WTC11 (cell line): ENCODE measurements around the gene NAV3. TPM values are rescaled to one million over a fixed set of nuclear protein-coding genes. Genes with fewer than 3 reads are reported as not detected.

Experiments
- ATAC-seq: fragments of 200-7000 bp; cut with Tn5 transposase; 2 replicates; pipeline ENCODE4 v1.10.0; 2021; ENCODE audit warnings: mild to moderate bottlenecking, moderate library complexity
- CTCF ChIA-PET: fragments of 300-600 bp; sonication (Branson Sonifier 250); formaldehyde crosslinking; loops from one replicate; lab custom pipeline; 2021; ENCODE audit warnings: antibody characterized with exemption; lab: Charles Lee
- POLR2A ChIA-PET: fragments of 350-600 bp; sonication (Branson Sonifier 250); formaldehyde crosslinking; loops from one replicate; lab custom pipeline; 2021; ENCODE audit warnings: antibody characterized with exemption; lab: Charles Lee
- DNase-seq: peaks from one replicate; pipeline ENCODE4 v3.0.0; 2021; ENCODE audit warnings: low spot score
- H3K27ac Mint-ChIP-seq: 2 replicates; pipeline ENCODE4 v1.8.0; 2021; ENCODE audit warnings: mixed read lengths
- H3K27me3 Mint-ChIP-seq: 2 replicates; pipeline ENCODE4 v1.8.0; 2021; ENCODE audit warnings: low read depth, mild to moderate bottlenecking, moderate library complexity, mixed read lengths
- H3K36me3 Mint-ChIP-seq: 2 replicates; pipeline ENCODE4 v1.8.0; 2021; ENCODE audit warnings: mixed read lengths
- H3K4me1 Mint-ChIP-seq: 2 replicates; pipeline ENCODE4 v1.8.0; 2022; ENCODE audit warnings: mixed read lengths
- H3K4me3 Mint-ChIP-seq: 2 replicates; pipeline ENCODE4 v1.8.0; 2021; ENCODE audit warnings: mild to moderate bottlenecking, moderate library complexity, mixed read lengths
- H3K9me3 Mint-ChIP-seq: 2 replicates; pipeline ENCODE4 v1.8.0; 2021; ENCODE audit warnings: mixed read lengths
- CBFB ChIP-seq: sonication (generic); formaldehyde crosslinking; IDR thresholded peaks from 2 replicates; pipeline ENCODE4 v1.8.1; 2022; ENCODE audit warnings: mild to moderate bottlenecking, low read depth, missing genetic modification reagents
- ELF4 ChIP-seq: sonication (generic); formaldehyde crosslinking; IDR thresholded peaks from 2 replicates; pipeline ENCODE4 v1.8.1; 2022; ENCODE audit warnings: low read depth, mild to moderate bottlenecking, moderate library complexity, missing genetic modification reagents
- EMX1 ChIP-seq: fragments of 250-450 bp; sonication (Bioruptor Pico); IDR thresholded peaks from 2 replicates; pipeline ENCODE4 v1.8.0; 2021; ENCODE audit warnings: mild to moderate bottlenecking
- FOXJ3 ChIP-seq: sonication (generic); formaldehyde crosslinking; IDR thresholded peaks from 2 replicates; pipeline ENCODE4 v1.9.0; 2021; ENCODE audit warnings: missing genetic modification reagents, mild to moderate bottlenecking, borderline replicate concordance
- JAZF1 ChIP-seq: fragments of 250-450 bp; sonication (Bioruptor Pico); IDR thresholded peaks from 2 replicates; pipeline ENCODE4 v1.9.0; 2021; ENCODE audit warnings: moderate library complexity, mild to moderate bottlenecking, inconsistent platforms
- RORB ChIP-seq: fragments of 250-450 bp; sonication (Bioruptor Pico); IDR thresholded peaks from 2 replicates; pipeline ENCODE4 v1.9.0; 2021; ENCODE audit warnings: mild to moderate bottlenecking
- SMAD4 ChIP-seq: sonication (generic); formaldehyde crosslinking; IDR thresholded peaks from 2 replicates; pipeline ENCODE4 v1.8.0; 2022; ENCODE audit warnings: mild to moderate bottlenecking, missing genetic modification reagents
- SOX15 ChIP-seq: fragments of 250-450 bp; sonication (Bioruptor Pico); IDR thresholded peaks from 2 replicates; pipeline ENCODE4 v1.9.0; 2021; ENCODE audit warnings: mild to moderate bottlenecking
- ZNF138 ChIP-seq: sonication (generic); formaldehyde crosslinking; conservative IDR thresholded peaks from 2 replicates; pipeline ENCODE4 v1.8.1; 2022; ENCODE audit warnings: mild to moderate bottlenecking, moderate library complexity, missing genetic modification reagents
- ZNF317 ChIP-seq: sonication (generic); formaldehyde crosslinking; IDR thresholded peaks from 2 replicates; pipeline ENCODE4 v1.8.1; 2023; ENCODE audit warnings: low read depth, mild to moderate bottlenecking, moderate library complexity, missing genetic modification reagents, borderline replicate concordance
- ZNF396 ChIP-seq: fragments of 250-450 bp; sonication (Bioruptor Pico); IDR thresholded peaks from 2 replicates; pipeline ENCODE4 v1.8.0; 2021; ENCODE audit warnings: mild to moderate bottlenecking, moderate library complexity, borderline replicate concordance
- ZNF416 ChIP-seq: fragments of 250-450 bp; sonication (Bioruptor Pico); IDR thresholded peaks from 2 replicates; pipeline ENCODE4 v1.9.0; 2021; ENCODE audit warnings: mild to moderate bottlenecking, inconsistent platforms
- total RNA-seq: library from RNA; stranded (reverse); gene quantifications from 3 replicates; pipeline ENCODE4 v1.2.3, GENCODE V29; 2021
- TF ChIP-seq, protein P1 (sequence below): sonication (generic); formaldehyde crosslinking; IDR thresholded peaks from 2 replicates; pipeline ENCODE4 v1.8.1; 2022; ENCODE audit warnings: mild to moderate bottlenecking, missing genetic modification reagents, moderate library complexity, borderline replicate concordance
- TF ChIP-seq, protein P2 (sequence below): sonication (generic); formaldehyde crosslinking; IDR thresholded peaks from 2 replicates; pipeline ENCODE4 v1.8.1; 2023; ENCODE audit warnings: mild to moderate bottlenecking, missing genetic modification reagents, moderate library complexity
- TF ChIP-seq, protein P3 (sequence below): fragments of 250-450 bp; sonication (Bioruptor Pico); conservative IDR thresholded peaks from 2 replicates; pipeline ENCODE4 v1.9.0; 2021; ENCODE audit warnings: mild to moderate bottlenecking
- TF ChIP-seq, protein P4 (sequence below): sonication (generic); formaldehyde crosslinking; IDR thresholded peaks from 2 replicates; pipeline ENCODE4 v1.8.1; 2022; ENCODE audit warnings: low read depth, mild to moderate bottlenecking, moderate library complexity, missing genetic modification reagents, borderline replicate concordance
- TF ChIP-seq, protein P5 (sequence below): fragments of 200-600 bp; IDR thresholded peaks from 2 replicates; pipeline ENCODE4 v1.8.0; 2022; ENCODE audit warnings: antibody characterized with exemption
- TF ChIP-seq, protein P6 (sequence below): sonication (generic); formaldehyde crosslinking; IDR thresholded peaks from 2 replicates; pipeline ENCODE4 v1.8.0; 2022; ENCODE audit warnings: mild to moderate bottlenecking, missing genetic modification reagents
- TF ChIP-seq, protein P7 (sequence below): fragments of 250-450 bp; sonication (Bioruptor Pico); IDR thresholded peaks from 2 replicates; pipeline ENCODE4 v1.9.0; 2021; ENCODE audit warnings: moderate library complexity, mild to moderate bottlenecking, inconsistent platforms, borderline replicate concordance
- TF ChIP-seq, protein P8 (sequence below): fragments of 250-450 bp; sonication (Bioruptor Pico); IDR thresholded peaks from 2 replicates; pipeline ENCODE4 v2.1.2; 2022; ENCODE audit warnings: mild to moderate bottlenecking, moderate library complexity

The NAV3 gene
- total RNA-seq, 1 experiment from 2014 or later = 3.3 TPM

DNA sequence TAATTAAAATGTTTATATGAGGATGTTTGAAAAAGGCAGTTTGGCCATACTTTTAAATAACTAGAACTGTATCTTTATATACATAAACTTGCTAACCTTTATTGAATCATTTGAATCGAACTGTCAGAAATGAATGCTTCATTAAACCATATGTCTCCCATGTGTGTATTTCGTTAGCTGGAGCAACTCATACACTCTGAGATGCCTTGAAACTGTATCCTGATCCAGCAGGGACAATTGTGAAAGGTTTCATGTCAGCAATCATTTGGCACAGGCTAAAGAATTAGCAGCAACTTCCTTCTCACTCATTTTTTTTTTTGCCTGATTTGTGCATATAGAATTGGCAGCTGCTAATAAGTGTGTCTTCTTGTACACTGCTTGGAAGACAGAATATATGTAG lies 109.9 kb downstream of the NAV3 start (continued):
- TF ChIP-seq, protein P1, sequence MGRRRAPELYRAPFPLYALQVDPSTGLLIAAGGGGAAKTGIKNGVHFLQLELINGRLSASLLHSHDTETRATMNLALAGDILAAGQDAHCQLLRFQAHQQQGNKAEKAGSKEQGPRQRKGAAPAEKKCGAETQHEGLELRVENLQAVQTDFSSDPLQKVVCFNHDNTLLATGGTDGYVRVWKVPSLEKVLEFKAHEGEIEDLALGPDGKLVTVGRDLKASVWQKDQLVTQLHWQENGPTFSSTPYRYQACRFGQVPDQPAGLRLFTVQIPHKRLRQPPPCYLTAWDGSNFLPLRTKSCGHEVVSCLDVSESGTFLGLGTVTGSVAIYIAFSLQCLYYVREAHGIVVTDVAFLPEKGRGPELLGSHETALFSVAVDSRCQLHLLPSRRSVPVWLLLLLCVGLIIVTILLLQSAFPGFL (CRISPR knock-in tag) = no peak
- TF ChIP-seq ZNF416 (CRISPR knock-in tag) (no peak), SOX15 (CRISPR knock-in tag) (no peak)

DNA sequence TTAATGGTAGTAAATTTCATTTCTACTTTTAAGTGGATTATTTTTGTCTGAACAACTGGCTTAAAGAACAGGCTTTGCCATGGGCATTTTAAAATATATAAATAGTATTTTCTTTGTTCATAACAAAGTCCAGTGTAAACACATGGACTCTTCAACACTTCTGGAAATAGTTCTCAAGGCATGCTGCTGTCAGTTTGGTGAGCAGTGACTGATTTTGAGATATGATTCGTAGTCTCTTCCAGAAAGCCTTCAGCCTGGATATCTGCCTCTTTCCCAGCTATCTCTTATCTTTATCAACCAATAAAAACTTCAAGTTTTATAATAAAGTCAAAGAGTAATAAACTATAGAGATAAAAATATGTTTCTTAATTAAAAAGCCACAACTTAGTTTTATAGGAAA lies 110.7 kb downstream of the NAV3 start:
- POLR2A ChIA-PET = no interaction called here
- no peaks in the 10 kb centered on the region for H3K36me3 Mint-ChIP-seq
- peaks cover 7% of the 10 kb centered on the region; the same call in 1 of the 2 replicates for H3K4me1 Mint-ChIP-seq
- H3K4me3 Mint-ChIP-seq = no peak overlapping the region
- DNase-seq = no peak
- no peaks in the 10 kb centered on the region for H3K27me3 Mint-ChIP-seq
- no peak for TF ChIP-seq ELF4
- TF ChIP-seq, protein P2, sequence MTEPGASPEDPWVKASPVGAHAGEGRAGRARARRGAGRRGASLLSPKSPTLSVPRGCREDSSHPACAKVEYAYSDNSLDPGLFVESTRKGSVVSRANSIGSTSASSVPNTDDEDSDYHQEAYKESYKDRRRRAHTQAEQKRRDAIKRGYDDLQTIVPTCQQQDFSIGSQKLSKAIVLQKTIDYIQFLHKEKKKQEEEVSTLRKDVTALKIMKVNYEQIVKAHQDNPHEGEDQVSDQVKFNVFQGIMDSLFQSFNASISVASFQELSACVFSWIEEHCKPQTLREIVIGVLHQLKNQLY (CRISPR knock-in tag) = no peak
- TF ChIP-seq SOX15 (CRISPR knock-in tag) = no peak
- no peak for TF ChIP-seq ZNF396 (CRISPR knock-in tag)
- TF ChIP-seq, protein P3, sequence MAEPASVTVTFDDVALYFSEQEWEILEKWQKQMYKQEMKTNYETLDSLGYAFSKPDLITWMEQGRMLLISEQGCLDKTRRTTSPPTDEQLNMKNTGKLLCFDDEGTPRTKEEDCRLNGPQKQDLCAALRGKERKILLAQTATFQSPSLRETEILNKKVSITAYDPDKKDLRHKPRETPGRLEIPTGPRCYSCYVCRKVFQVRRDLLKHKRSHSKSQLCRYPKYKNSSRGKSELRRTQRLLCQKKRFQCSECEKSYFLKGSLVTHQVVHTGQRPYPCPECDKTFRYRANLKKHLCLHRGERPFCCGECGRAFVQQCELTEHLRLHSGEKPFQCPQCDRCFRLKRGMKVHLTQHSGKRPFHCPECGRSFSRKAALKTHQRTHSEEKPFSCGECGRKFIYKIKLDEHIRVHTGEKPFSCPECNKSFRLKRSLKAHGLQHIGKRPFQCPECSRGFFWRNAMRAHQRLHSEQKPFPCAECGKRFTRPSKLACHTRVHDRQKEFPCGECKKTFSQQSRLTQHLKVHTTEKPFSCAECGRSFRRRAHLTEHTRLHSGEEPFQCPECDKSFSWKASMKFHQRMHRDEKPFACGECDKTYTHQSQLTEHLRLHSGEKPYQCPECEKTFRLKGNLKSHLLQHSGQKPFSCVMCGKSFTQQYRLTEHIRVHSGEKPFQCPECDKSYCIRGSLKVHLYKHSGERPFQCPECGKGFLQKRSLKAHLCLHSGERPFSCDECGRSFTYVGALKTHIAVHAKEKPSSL = no peak
- TF ChIP-seq CBFB (CRISPR knock-in tag) = no peak
- TF ChIP-seq RORB (CRISPR knock-in tag) = no peak
- no peak for TF ChIP-seq ZNF138 (CRISPR knock-in tag)
- TF ChIP-seq EMX1 (CRISPR knock-in tag) = no peak
- no peak for TF ChIP-seq FOXJ3 (CRISPR knock-in tag)
- TF ChIP-seq, protein P4, sequence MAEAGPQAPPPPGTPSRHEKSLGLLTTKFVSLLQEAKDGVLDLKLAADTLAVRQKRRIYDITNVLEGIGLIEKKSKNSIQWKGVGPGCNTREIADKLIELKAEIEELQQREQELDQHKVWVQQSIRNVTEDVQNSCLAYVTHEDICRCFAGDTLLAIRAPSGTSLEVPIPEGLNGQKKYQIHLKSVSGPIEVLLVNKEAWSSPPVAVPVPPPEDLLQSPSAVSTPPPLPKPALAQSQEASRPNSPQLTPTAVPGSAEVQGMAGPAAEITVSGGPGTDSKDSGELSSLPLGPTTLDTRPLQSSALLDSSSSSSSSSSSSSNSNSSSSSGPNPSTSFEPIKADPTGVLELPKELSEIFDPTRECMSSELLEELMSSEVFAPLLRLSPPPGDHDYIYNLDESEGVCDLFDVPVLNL = no peak
- TF ChIP-seq, protein P5, sequence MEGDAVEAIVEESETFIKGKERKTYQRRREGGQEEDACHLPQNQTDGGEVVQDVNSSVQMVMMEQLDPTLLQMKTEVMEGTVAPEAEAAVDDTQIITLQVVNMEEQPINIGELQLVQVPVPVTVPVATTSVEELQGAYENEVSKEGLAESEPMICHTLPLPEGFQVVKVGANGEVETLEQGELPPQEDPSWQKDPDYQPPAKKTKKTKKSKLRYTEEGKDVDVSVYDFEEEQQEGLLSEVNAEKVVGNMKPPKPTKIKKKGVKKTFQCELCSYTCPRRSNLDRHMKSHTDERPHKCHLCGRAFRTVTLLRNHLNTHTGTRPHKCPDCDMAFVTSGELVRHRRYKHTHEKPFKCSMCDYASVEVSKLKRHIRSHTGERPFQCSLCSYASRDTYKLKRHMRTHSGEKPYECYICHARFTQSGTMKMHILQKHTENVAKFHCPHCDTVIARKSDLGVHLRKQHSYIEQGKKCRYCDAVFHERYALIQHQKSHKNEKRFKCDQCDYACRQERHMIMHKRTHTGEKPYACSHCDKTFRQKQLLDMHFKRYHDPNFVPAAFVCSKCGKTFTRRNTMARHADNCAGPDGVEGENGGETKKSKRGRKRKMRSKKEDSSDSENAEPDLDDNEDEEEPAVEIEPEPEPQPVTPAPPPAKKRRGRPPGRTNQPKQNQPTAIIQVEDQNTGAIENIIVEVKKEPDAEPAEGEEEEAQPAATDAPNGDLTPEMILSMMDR = no peak
- no peak for TF ChIP-seq JAZF1
- TF ChIP-seq SMAD4 = no peak
- TF ChIP-seq, protein P1 (CRISPR knock-in tag) = no peak
- TF ChIP-seq, all 79 proteins: peak for 0
- no peaks in the 10 kb centered on the region for H3K9me3 Mint-ChIP-seq
- ATAC-seq = no peak
- CTCF ChIA-PET = no interaction called here
- no peak overlapping the region for H3K27ac Mint-ChIP-seq

DNA sequence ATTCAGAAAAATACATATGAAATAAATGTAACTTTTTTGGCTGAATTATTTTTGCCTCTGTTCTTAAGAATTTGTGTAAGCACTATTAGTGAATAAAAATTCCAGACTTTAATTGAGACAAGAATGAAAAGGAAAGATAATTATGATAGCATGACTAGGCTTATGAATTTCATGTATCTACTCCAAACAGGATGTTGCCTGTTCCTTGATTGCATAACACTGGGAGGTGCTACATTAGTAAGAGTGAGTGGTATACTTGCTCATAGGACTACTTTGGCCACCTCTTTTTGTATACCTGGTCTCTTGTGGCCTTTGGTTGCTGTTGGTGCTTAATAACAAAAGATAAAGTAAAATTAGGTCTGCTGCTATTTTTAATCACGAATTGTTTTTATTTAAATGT lies 112.8 kb downstream of the NAV3 start:
- CTCF ChIA-PET = no interaction called here
- Mint-ChIP-seq H3K4me3 (no peak overlapping the region), H3K27me3 (no peaks in the 10 kb centered on the region), H3K27ac (no peak overlapping the region), H3K9me3 (no peaks in the 10 kb centered on the region), H3K4me1 (peaks cover 7% of the 10 kb centered on the region; the same call in 1 of the 2 replicates), H3K36me3 (no peaks in the 10 kb centered on the region)
- ATAC-seq (no peak), DNase-seq (no peak)
- POLR2A ChIA-PET = no interaction called here
- TF ChIP-seq, protein P6, sequence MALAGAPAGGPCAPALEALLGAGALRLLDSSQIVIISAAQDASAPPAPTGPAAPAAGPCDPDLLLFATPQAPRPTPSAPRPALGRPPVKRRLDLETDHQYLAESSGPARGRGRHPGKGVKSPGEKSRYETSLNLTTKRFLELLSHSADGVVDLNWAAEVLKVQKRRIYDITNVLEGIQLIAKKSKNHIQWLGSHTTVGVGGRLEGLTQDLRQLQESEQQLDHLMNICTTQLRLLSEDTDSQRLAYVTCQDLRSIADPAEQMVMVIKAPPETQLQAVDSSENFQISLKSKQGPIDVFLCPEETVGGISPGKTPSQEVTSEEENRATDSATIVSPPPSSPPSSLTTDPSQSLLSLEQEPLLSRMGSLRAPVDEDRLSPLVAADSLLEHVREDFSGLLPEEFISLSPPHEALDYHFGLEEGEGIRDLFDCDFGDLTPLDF (CRISPR knock-in tag) = no peak
- TF ChIP-seq, protein P7, sequence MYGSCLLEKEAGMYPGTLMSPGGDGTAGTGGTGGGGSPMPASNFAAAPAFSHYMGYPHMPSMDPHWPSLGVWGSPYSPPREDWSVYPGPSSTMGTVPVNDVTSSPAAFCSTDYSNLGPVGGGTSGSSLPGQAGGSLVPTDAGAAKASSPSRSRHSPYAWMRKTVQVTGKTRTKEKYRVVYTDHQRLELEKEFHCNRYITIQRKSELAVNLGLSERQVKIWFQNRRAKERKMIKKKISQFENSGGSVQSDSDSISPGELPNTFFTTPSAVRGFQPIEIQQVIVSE = no peak
- TF ChIP-seq, protein P8, sequence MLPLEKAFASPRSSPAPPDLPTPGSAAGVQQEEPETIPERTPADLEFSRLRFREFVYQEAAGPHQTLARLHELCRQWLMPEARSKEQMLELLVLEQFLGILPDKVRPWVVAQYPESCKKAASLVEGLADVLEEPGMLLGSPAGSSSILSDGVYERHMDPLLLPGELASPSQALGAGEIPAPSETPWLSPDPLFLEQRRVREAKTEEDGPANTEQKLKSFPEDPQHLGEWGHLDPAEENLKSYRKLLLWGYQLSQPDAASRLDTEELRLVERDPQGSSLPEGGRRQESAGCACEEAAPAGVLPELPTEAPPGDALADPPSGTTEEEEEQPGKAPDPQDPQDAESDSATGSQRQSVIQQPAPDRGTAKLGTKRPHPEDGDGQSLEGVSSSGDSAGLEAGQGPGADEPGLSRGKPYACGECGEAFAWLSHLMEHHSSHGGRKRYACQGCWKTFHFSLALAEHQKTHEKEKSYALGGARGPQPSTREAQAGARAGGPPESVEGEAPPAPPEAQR (CRISPR knock-in tag) = no peak
- TF ChIP-seq SMAD4 = no peak
- no peak for TF ChIP-seq ZNF317 (CRISPR knock-in tag)
